Dermis blood vessel endothelial cell (primary cell): ENCODE data around the gene IFI35. TPM values are rescaled to one million over a fixed set of nuclear protein-coding genes. Genes with fewer than 3 reads are reported as not detected.
"Not testable (repeated sequence)": the region's sequence is repeated elsewhere in the genome, so short reads cannot be mapped to it uniquely, and the experiment has no call there.

Experiments
- DNase-seq: peaks from one replicate; pipeline ENCODE4 v3.0.0; 2010
- total RNA-seq: library from RNA; depleted of rRNA; stranded (reverse); fragments of >200 nt; gene quantifications from 2 replicates; pipeline ENCODE4 v1.2.3, GENCODE V29; 2014

Gene IFI35
- 15.9 and 19.4 TPM in 2 replicates for total RNA-seq

GRCh38 chr17:43006639-43007551 lies at the start of gene IFI35:
TSS of gene IFI35 (plus strand) at chr17:43006784. CDS start at chr17:43006948, 164 bp downstream.
- peak; percentile 92 for DNase-seq

DNA sequence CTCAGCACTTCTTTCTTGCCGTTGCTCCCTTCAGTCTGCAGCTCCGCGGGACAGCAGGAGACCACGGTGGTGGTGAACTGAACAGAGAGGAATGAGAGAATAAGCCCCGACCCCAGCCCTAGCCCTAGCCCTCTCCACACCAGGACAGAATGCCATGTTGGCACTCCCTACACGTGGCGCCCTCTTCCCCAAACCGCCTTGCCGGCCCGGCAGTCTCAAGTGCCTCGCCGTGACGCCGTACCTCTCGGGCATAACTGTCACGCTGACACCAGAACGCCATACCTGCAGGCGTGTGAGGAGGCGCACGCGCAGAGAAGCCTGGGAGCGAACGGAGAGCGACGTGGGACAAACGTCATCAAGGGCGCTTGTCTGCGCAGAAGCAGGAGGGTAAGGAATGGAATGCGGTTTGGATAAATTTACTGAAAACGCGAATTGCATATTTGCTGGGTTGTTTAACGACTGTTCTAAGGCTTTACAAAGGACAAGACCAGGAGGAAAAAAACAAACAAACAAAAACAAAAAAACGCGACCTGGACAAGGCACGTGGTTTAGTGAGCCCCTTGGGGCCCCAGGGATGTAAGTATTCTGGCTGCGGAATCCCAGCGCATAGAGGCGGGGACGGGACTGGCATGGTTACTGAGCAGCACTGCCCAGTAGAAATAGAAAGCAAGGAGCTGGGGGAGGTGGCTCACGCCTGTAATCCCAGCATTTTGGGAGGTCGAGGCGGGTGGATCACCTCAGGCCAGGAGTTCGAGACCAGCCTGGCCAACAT lies 42.2 kb upstream of the IFI35 start, which contains the start of gene AARSD1:
TSS of gene AARSD1 (minus strand) at position 294 of the 772 bp plus-strand sequence. CDS start at position 280, 14 bp downstream.
- peak; percentile 97 for DNase-seq

DNA sequence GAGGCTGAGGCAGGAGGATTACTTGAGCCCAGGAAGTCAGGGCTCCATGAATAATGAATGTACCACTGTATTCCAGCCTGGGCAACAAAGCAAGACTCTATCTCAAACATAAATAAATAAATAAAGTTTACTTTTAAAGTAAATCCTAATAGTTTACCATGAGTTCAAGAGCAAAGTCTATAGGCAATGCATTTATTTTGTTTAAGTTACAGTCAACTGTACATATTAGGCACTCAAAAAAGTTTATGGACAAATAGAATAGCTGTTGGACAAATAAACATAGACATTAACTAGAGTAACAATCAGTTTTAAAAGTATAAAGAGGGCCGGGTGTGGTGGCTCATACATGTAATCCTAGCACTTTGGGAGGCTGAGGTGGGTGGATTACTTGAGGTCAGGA lies 38.7 kb upstream of the IFI35 start:
- no peak for DNase-seq

- DNase-seq: no peak
Measured at GRCh38 chr17:42969001-42969581, 37.5 kb upstream of the IFI35 start.

GRCh38 chr17:42971589-42971988 lies 35.0 kb upstream of the IFI35 start:
- no peak for DNase-seq

- DNase-seq: not testable (repeated sequence)
Measured at GRCh38 chr17:42973323-42973722, 33.3 kb upstream of the IFI35 start.

DNA sequence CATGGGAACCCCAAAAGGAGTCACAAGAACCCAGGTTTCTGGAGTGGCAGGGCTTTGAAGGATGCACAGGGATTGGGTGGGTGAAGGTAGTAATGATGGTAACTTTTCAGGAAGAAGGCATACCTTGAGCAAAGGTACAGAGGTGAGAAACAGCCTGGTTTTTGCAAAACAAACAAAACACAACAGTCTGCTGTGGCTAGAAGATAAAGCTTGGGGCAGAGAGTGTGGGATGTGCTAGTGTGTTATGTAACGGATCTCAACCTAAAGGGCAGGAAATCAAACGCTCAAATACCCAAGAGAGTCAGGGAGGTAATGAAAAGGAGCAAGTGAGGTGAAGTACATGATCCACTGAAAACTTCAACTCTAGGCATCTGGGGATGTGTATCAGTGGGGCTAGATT lies 31.3 kb upstream of the IFI35 start:
- DNase-seq: no peak

- DNase-seq: not testable (repeated sequence)
Measured at GRCh38 chr17:42975701-42976100, 30.9 kb upstream of the IFI35 start.

GRCh38 chr17:42979511-42980273 lies 26.9 kb upstream of the IFI35 start, which contains the start of gene PTGES3L:
TSS of gene PTGES3L (minus strand) at chr17:42980080. CDS start at chr17:42980053, 27 bp downstream.
- peak; percentile 58 for DNase-seq

DNA sequence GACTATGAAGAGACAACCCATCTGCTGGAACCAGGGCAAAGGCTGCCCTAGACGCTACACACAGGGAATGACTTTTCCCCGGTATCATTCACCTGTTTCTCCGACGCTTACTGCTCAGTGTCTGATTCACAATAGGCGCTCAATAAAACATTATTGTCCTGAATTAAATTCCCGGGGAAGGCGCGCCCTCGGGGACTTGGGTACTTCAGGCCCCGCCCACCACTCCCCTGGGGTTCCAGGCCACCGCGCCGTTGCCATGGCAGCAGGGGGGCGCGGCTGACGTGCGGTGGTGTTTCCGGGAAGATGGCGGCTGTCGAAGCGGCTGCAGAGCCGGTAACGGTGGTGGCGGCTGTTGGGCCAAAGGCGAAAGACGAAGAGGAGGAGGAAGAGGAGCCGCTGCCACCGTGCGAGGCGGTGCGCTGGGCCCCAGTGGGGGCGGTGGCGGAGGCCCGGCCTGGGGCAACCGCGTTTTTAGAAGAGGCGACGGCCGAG lies 26.3 kb upstream of the IFI35 start, which contains the start of gene RUNDC1:
TSS of gene RUNDC1 (plus strand) at position 292 of the 492 bp plus-strand sequence. CDS start at position 304, 12 bp downstream.
- DNase-seq: peak; percentile 89

DNA sequence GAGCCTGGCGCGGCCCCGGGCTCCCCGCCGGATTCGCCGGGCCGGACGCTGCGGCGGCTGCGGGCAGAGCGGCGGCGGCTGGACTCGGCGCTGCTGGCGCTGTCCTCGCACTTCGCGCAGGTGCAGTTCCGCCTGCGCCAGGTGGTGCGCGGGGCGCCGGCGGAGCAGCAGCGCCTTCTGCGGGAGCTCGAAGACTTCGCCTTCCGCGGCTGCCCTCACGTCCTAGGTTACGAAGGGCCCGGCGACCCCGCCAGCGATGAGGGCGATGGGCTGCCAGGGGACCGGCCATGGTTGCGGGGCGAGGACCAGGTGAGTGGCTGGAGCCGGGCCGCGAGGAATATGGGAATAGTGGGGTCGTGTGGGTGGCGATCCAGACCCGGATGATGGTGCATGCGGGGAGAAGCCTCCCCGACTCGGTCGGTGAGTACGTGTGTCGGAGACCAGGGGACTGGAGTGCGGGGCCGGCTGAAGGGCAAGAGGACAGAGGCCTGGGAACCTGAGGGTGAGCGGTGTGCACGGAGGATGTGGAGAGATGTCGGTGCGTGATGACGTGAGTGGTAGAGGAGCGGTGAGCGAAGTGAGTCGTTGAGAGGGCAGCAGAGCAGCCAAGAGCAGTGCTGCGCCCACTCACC lies 25.7 kb upstream of the IFI35 start:
- peak; percentile 71 for DNase-seq

GRCh38 chr17:42982266-42982665 lies 24.3 kb upstream of the IFI35 start:
- no peak for DNase-seq

GRCh38 chr17:42985225-42985624 lies 21.4 kb upstream of the IFI35 start:
- peak; percentile 24 for DNase-seq

DNA sequence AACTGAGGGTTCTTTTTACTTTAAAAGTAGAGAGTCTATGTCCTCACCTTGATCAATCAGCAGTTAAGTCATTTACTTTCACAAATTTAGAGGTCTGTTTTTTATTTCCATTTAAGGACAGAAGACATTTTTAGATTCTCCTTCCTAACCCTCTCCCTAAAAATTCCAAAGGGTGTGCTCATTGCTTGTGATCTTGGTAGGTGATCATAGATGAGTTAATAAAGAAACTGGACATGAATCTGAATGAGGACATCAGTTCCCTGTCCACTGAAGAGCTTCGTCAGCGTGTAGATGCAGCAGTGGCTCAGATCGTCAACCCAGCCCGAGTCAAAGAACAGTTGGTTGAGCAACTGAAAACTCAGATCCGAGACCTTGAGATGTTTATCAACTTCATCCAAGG lies 17.4 kb upstream of the IFI35 start:
- DNase-seq: no peak

GRCh38 chr17:42989726-42990652 lies 16.6 kb upstream of the IFI35 start:
- no peak for DNase-seq

DNA sequence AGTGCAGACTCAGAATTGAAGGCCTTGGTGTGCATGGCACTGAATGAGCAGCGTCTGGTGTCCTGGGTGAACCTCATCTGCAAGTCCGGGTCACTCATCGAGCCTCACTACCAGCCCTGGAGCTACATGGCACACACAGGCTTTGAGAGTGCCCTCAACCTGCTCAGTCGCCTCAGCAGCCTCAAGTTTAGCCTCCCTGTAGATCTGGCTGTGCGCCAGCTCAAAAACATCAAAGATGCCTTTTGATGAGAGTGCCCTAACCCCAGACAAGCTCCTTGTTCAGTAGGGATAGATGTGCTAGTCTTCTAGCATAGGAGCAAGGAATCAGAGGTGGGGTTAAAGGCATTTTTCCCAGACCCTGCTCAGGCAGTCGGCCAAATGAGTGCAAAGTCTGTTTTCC lies 15.1 kb upstream of the IFI35 start:
- DNase-seq: no peak

DNA sequence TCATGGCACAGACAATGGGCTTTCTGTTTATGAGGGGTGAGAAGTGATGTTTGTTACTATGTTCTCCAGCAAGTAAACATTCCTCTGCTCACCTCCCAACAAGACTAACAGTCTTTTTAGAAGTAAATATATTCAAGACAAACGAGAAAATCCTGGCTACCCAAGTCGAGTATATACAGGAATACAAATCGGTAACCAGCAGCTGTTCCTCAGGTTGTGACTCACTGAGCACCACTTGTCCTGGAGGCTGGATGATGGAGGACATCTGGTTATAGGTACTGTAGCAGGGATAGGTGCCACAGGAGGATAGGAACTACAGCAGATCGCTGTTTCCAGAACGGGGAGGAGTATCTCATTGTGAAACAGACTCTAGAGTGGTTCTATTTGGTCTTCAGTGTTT lies 13.7 kb upstream of the IFI35 start:
- no peak for DNase-seq

- not testable (repeated sequence) for DNase-seq
Measured at GRCh38 chr17:42993913-42994312, 12.7 kb upstream of the IFI35 start.

DNA sequence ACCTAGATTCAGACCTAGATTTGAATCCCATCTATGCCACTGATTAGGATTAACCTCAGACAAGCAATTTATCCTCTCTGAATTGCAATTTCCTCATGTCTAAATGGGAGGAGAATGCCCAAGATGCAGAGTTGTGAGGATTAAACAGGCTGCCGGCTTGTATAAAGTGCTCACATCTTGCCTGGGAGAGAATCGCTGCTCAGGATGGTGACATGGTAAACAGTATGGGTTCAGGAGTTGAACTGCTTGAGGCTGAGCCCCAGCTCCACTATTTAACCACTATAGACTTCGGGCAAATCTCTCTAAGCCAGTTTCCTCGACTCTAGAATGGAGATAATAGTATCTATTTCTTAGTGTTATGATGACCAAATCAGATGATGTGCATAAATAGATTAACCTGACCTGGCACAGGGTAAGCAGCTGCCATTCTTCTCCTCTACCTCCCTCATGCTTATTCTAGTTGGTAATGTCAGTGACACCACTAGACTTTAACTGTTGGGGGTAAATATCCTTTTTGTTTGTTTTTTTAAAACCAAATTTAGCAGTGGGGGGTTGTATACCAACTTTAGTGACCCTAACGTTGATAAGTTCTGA lies 9.1 kb upstream of the IFI35 start:
- DNase-seq: no peak
